Measurements from ENCODE around the gene HAO2.
"Not testable (repeated sequence)": the region's sequence is repeated elsewhere in the genome, so short reads cannot be mapped to it uniquely, and the experiment has no call there.

HAO2 gene

DNA sequence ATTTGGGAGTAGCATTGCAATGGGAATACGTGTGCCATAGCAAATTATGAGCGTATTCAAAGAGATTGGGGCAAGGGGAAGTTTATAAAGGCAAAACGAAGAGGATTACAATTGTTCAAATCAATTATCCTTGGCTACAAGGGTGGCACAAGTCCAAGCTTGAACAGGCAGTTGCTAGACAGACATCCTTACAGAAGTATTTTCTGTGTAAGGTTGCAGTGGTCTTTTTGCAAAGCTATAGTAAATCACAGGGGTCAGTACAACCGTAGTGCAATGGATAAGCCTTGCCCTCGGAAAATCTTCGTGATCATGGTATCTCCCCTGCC, 37.4 kb upstream of the HAO2 start:
- no peak overlapping the region for H3K9ac ChIP-seq (ENCODE audit: low read depth, low read length)
- peaks cover 29% of the 10 kb centered on the region for H3K4me1 ChIP-seq (ENCODE audit: control insufficient read depth, insufficient read depth, low read length)
- H3K36me3 ChIP-seq (ENCODE audit: control insufficient read depth, insufficient read depth, low read length): no peaks in the 10 kb centered on the region
- H3K4me3 ChIP-seq (ENCODE audit: low read depth, low read length): no peak overlapping the region
- H3K27me3 ChIP-seq (ENCODE audit: control insufficient read depth, insufficient read depth, low read length): peaks cover 5% of the 10 kb centered on the region
- no peaks in the 10 kb centered on the region for H3K9me3 ChIP-seq (ENCODE audit: control insufficient read depth, insufficient read depth, low read length)

DNA sequence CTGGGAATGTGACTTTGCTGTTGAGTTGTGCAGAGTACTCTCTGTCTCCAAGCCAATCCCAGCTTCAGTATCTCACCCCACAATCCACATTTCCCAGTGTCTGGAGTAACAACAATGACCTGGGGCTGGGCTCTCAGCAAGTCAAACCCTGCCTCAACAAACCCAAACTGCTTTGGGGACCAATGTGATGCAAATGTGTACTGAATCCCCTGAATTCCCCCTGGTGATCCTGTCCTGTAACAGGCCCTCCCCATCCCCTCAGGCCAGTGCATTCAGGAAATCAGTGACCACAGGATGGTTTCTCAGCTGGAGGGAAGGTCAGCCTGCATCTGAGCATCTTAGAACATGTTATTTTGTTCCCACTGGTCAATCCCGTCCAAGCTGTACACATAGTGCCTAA, 36.7 kb upstream of the HAO2 start:
- Histone ChIP-seq H3K27me3 (ENCODE audit: control insufficient read depth, insufficient read depth, low read length) (no peaks in the 10 kb centered on the region), H3K36me3 (ENCODE audit: control insufficient read depth, insufficient read depth, low read length) (no peaks in the 10 kb centered on the region), H3K4me1 (ENCODE audit: control insufficient read depth, insufficient read depth, low read length) (peaks cover 23% of the 10 kb centered on the region), H3K9me3 (ENCODE audit: control insufficient read depth, insufficient read depth, low read length) (no peaks in the 10 kb centered on the region), H3K9ac (ENCODE audit: low read depth, low read length) (no peak overlapping the region), H3K4me3 (ENCODE audit: low read depth, low read length) (no peak overlapping the region)

DNA sequence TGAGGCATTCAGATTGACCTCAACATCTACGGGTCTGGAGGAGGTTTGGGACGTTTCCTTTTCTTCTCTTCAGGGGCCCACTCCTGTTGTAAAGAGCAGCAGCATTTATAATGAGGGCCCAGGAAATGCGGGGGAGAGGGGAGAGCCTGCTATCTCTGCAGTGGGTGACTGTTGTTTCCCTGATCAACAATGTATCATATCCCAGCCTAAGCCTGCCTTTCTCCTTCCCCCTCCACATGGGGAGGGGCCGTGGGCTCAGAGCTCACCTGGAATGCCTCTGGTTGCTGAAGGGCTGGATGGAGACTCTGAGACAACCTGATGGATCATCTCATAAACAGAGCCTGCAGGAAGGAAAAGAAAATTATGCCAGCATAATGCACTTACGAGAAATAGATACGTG, 36.0 kb upstream of the HAO2 start:
- Histone ChIP-seq H3K9ac (ENCODE audit: low read depth, low read length) (no peak overlapping the region), H3K27me3 (ENCODE audit: control insufficient read depth, insufficient read depth, low read length) (no peaks in the 10 kb centered on the region), H3K4me1 (ENCODE audit: control insufficient read depth, insufficient read depth, low read length) (peaks cover 23% of the 10 kb centered on the region), H3K9me3 (ENCODE audit: control insufficient read depth, insufficient read depth, low read length) (no peaks in the 10 kb centered on the region), H3K36me3 (ENCODE audit: control insufficient read depth, insufficient read depth, low read length) (no peaks in the 10 kb centered on the region), H3K4me3 (ENCODE audit: low read depth, low read length) (no peak overlapping the region)

DNA sequence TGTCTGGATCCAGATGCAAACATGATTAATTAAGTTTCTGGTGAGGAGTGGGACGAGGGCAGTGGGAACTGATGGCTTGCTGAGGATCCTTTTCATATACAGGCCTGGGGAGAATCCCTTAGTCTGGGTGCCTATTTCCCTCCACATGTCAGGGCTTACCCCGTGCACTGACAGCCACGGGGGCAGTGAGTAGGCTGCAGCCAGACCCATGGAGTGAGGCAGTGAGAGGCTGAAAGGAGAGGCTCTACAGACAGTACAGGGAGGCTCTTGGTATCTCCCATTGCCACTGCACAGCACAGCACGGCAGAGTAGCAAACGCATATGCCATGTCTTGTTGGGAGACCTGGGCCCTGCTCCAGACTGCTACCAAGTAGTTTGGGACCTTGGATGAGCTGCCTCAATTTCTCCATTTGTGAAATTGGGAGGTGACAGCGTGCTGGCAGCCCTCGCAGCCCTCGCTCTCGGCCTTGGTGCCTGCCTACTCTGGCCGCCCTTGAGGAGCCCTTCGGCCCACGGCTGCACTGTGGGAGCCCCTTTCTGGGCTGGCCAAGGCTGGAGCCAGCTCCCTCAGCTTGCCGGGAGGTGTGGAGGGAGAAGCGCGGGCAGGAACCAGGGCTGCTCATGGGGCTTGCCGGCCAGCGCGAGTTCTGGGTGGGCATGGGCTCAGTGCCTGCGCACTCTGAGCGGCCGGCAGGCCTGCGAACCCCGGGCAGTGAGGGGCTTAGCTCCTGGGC, 35.3 kb upstream of the HAO2 start:
- Histone ChIP-seq H3K9ac (ENCODE audit: low read depth, low read length) (no peak overlapping the region), H3K4me3 (ENCODE audit: low read depth, low read length) (no peak overlapping the region), H3K27me3 (ENCODE audit: control insufficient read depth, insufficient read depth, low read length) (no peaks in the 10 kb centered on the region), H3K4me1 (ENCODE audit: control insufficient read depth, insufficient read depth, low read length) (peaks cover 19% of the 10 kb centered on the region), H3K9me3 (ENCODE audit: control insufficient read depth, insufficient read depth, low read length) (no peaks in the 10 kb centered on the region), H3K36me3 (ENCODE audit: control insufficient read depth, insufficient read depth, low read length) (no peaks in the 10 kb centered on the region)

DNA sequence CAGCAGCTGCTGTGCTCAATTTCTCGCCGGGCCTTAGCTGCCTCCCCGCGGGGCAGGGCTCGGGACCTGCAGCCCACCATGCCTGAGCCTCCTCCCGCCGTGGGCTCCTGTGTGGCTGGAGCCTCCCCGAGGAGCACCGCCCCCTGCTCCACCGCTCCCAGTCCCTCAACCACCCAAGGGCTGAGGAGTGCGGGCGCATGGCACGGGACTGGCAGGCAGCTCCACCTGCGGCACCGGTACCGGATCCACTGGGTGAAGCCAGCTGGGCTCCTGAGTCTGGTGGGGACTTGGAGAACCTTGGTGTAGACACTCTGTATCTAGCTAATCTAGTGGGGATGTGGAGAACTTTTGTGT, 34.7 kb upstream of the HAO2 start:
- H3K9me3 ChIP-seq (ENCODE audit: control insufficient read depth, insufficient read depth, low read length); H3K27me3 ChIP-seq (ENCODE audit: control insufficient read depth, insufficient read depth, low read length); H3K36me3 ChIP-seq (ENCODE audit: control insufficient read depth, insufficient read depth, low read length); H3K9ac ChIP-seq (ENCODE audit: low read depth, low read length); H3K4me3 ChIP-seq (ENCODE audit: low read depth, low read length): not testable (repeated sequence)
- H3K4me1 ChIP-seq (ENCODE audit: control insufficient read depth, insufficient read depth, low read length): peaks cover 19% of the 10 kb centered on the region

DNA sequence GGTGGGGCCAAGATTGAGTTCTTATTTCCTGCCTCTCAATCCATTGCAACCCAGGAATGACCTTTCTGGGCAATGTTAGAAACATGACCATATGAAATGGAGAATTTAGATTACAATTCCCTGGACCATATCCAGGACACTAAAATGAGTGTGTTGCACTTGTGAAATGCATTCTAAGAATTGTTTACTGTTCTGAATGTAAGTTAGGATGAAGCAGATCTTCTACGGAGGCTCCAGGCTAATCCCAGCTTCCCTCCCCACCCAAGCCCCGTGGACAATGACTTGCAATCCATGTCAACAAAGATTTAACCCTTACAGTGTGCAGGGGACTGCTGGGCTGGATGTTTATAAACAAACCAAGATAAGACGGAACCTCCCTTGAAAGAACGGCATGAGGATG, 31.7 kb upstream of the HAO2 start:
- H3K4me1 ChIP-seq (ENCODE audit: control insufficient read depth, insufficient read depth, low read length): peaks cover 26% of the 10 kb centered on the region

DNA sequence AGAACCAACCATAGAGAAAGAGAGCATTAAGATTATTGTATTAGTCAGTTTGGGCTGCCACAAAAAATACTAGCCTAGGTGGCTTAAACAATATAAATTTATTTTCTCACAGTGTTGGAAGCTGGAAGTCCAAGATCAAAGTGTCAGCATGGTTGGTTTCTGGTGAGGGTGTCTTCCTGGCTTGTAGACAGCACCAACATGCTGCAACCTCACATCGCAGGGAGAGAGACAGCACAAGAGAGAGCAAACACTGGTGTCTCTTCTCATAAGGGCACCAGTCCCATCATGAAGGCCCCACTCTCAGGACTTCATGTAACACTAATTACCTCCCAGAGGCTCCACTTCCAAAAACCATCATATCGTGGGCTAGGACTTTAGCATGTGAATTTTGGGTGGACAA, 30.6 kb upstream of the HAO2 start:
- Histone ChIP-seq H3K9me3 (ENCODE audit: control insufficient read depth, insufficient read depth, low read length) (no peaks in the 10 kb centered on the region), H3K4me1 (ENCODE audit: control insufficient read depth, insufficient read depth, low read length) (peaks cover 24% of the 10 kb centered on the region), H3K36me3 (ENCODE audit: control insufficient read depth, insufficient read depth, low read length) (no peaks in the 10 kb centered on the region), H3K27me3 (ENCODE audit: control insufficient read depth, insufficient read depth, low read length) (peaks cover 2% of the 10 kb centered on the region), H3K4me3 (ENCODE audit: low read depth, low read length) (no peak overlapping the region), H3K9ac (ENCODE audit: low read depth, low read length) (no peak overlapping the region)

More for the DNA sequence above, 31.7 kb upstream of the HAO2 start:
- H3K36me3 ChIP-seq (ENCODE audit: control insufficient read depth, insufficient read depth, low read length): no peaks in the 10 kb centered on the region
- no peaks in the 10 kb centered on the region for H3K9me3 ChIP-seq (ENCODE audit: control insufficient read depth, insufficient read depth, low read length)
- H3K27me3 ChIP-seq (ENCODE audit: control insufficient read depth, insufficient read depth, low read length): peaks cover 2% of the 10 kb centered on the region
- no peak overlapping the region for H3K4me3 ChIP-seq (ENCODE audit: low read depth, low read length)
- no peak overlapping the region for H3K9ac ChIP-seq (ENCODE audit: low read depth, low read length)

DNA sequence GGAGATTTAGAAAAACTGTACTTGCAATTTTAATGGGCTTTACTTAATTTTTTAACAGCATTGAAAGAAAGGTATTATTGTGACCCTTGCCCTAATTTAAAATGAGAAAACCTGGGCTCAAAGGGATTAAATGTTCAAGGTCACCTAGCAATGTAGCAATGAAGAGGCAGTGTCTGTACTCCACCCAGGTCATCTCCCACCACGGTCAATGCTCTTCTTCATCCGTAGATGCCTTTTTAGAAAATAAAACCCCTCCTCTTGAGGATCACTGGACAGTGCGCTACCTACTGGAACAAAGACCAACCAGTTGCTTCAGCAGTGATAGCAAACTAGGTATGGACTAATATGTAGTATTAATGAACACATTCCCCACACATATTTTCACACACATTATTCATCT, 29.8 kb upstream of the HAO2 start:
- Histone ChIP-seq H3K36me3 (ENCODE audit: control insufficient read depth, insufficient read depth, low read length) (no peaks in the 10 kb centered on the region), H3K4me3 (ENCODE audit: low read depth, low read length) (no peak overlapping the region), H3K4me1 (ENCODE audit: control insufficient read depth, insufficient read depth, low read length) (peaks cover 27% of the 10 kb centered on the region), H3K9ac (ENCODE audit: low read depth, low read length) (no peak overlapping the region), H3K9me3 (ENCODE audit: control insufficient read depth, insufficient read depth, low read length) (no peaks in the 10 kb centered on the region), H3K27me3 (ENCODE audit: control insufficient read depth, insufficient read depth, low read length) (peaks cover 2% of the 10 kb centered on the region)

DNA sequence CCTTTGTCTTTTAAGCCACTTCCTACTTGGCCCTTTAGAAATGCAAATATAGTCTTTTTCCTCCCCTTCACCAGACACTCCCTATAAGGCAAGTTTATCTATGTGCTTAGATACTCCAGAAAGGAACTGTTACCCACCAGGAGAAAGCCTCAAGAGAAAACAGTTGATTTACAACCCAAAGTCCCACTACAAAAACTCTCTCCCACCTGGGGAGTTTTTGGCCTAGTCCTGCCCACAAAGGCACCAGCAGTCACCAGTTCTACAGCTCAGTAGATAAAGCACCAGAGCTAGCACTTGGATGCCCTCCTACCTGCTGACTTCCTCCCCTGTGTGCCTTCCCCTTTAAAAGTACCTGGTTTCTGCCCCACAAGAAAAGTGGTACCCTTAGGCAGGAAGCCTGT, 27.7 kb upstream of the HAO2 start:
- peaks cover 27% of the 10 kb centered on the region for H3K4me1 ChIP-seq (ENCODE audit: control insufficient read depth, insufficient read depth, low read length)
- no peaks in the 10 kb centered on the region for H3K36me3 ChIP-seq (ENCODE audit: control insufficient read depth, insufficient read depth, low read length)
- H3K9ac ChIP-seq (ENCODE audit: low read depth, low read length): no peak overlapping the region
- no peak overlapping the region for H3K4me3 ChIP-seq (ENCODE audit: low read depth, low read length)
- no peaks in the 10 kb centered on the region for H3K9me3 ChIP-seq (ENCODE audit: control insufficient read depth, insufficient read depth, low read length)
- peaks cover 2% of the 10 kb centered on the region for H3K27me3 ChIP-seq (ENCODE audit: control insufficient read depth, insufficient read depth, low read length)

DNA sequence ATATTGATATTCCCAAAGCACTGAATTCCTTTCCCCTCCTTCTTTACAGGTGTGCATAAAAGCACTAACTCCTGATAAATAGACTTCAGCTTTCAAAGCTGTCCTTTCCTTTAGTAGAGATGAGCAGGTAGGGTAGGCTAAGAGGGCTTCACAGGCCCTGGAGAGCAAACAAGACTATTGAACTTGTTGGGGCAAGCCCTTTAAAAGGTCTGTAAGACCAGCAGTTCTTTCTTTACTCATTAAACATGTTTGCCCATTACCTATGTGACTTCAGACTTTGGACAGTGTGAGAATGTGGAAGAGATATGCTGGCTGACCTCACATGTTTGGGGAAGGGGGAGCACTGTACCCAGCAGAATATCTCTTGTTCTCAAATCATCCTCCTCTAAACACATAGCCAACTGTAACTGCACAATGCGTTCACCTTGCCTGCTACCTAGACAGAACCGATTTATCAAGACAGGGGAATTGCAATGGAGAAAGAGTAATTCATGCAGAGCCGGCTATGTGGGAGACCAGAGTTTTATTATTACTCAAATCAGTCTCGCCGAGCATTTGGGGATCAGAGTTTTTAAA, 27.1 kb upstream of the HAO2 start:
- H3K9ac ChIP-seq (ENCODE audit: low read depth, low read length): no peak overlapping the region
- H3K4me1 ChIP-seq (ENCODE audit: control insufficient read depth, insufficient read depth, low read length): peaks cover 27% of the 10 kb centered on the region
- no peak overlapping the region for H3K4me3 ChIP-seq (ENCODE audit: low read depth, low read length)
- no peaks in the 10 kb centered on the region for H3K36me3 ChIP-seq (ENCODE audit: control insufficient read depth, insufficient read depth, low read length)
- H3K9me3 ChIP-seq (ENCODE audit: control insufficient read depth, insufficient read depth, low read length): no peaks in the 10 kb centered on the region
- H3K27me3 ChIP-seq (ENCODE audit: control insufficient read depth, insufficient read depth, low read length): peaks cover 2% of the 10 kb centered on the region

DNA sequence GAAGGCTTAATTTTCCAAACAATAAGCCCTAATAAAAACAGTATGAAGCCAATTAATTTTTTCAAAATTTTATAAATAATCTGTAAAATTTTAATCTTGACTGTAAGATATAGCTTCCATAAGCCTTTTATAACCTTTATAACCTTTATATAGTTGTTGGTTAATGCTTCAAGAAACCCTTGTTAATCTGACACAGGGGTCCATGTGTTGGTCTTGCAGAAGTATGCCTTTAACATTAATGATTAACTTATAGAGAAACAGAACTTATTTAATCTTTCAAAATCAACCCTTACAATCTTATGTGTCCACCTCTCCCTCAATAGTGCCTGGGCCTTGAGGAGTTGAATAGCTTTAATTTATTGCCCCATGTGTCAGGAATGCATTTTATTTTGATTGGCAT, 23.2 kb upstream of the HAO2 start:
- Histone ChIP-seq H3K36me3 (ENCODE audit: control insufficient read depth, insufficient read depth, low read length) (no peaks in the 10 kb centered on the region), H3K9me3 (ENCODE audit: control insufficient read depth, insufficient read depth, low read length) (no peaks in the 10 kb centered on the region), H3K4me1 (ENCODE audit: control insufficient read depth, insufficient read depth, low read length) (peaks cover 32% of the 10 kb centered on the region), H3K27me3 (ENCODE audit: control insufficient read depth, insufficient read depth, low read length) (no peaks in the 10 kb centered on the region), H3K4me3 (ENCODE audit: low read depth, low read length) (no peak overlapping the region), H3K9ac (ENCODE audit: low read depth, low read length) (no peak overlapping the region)

DNA sequence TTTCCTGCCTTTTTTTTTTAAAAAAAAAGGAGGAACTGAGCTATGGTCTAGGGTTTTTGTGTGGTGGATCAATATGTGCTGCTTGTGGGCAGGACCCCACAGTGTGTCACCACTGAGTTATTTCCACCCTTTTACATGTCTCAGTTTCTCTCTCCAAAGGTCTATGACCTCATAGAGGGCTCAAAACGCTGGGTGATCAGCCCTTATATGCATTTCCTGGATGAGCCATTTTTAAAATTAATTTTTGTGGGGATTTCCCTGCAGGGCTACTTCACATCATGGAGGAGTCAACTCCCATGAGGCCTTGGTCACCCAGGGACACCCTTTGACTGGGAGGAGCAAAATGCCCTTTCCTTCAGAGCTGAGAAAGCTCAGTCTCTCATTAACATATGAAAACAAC, 20.7 kb upstream of the HAO2 start:
- Histone ChIP-seq H3K36me3 (ENCODE audit: control insufficient read depth, insufficient read depth, low read length) (no peaks in the 10 kb centered on the region), H3K9ac (ENCODE audit: low read depth, low read length) (no peak overlapping the region), H3K4me1 (ENCODE audit: control insufficient read depth, insufficient read depth, low read length) (peaks cover 11% of the 10 kb centered on the region), H3K9me3 (ENCODE audit: control insufficient read depth, insufficient read depth, low read length) (no peaks in the 10 kb centered on the region), H3K27me3 (ENCODE audit: control insufficient read depth, insufficient read depth, low read length) (no peaks in the 10 kb centered on the region), H3K4me3 (ENCODE audit: low read depth, low read length) (no peak overlapping the region)

Data from iPS-15b (cell line).